Aorta (tissue), 5 donors: ENCODE results near the gene DAZ4. TPM values are rescaled to one million over a fixed set of nuclear protein-coding genes. Genes with fewer than 3 reads are reported as not detected.
"Not testable (repeated sequence)": the region's sequence is repeated elsewhere in the genome, so short reads cannot be mapped to it uniquely, and the experiment has no call there.

Experiments
- ATAC-seq: fragments of 200-7000 bp; cut with Tn5 transposase; one replicate; pipeline ENCODE4 v1.9.1; 2022; ENCODE audit warnings: moderate library complexity; ENCODE audit not compliant: low FRiP score
- DNase-seq, 2 donors: peaks; one replicate each; pipeline ENCODE4 v3.0.0-alpha.2; 2020
- H3K27ac ChIP-seq, 2 donors: one replicate each; pipeline ENCODE4 v1.5.1; 2013; ENCODE audit warnings: low read length in 2 of 2, mild to moderate bottlenecking in 2 of 2, moderate library complexity in 2 of 2, control low read depth in 1 of 2, inconsistent platforms in 1 of 2, low read depth in 1 of 2
- H3K27me3 ChIP-seq, 2 donors: one replicate each; pipeline ENCODE4 v1.6.1; 2013; ENCODE audit warnings: control low read depth in 1 of 2, low read length in 1 of 2, mild to moderate bottlenecking in 1 of 2, moderate library complexity in 1 of 2; ENCODE audit not compliant: insufficient read depth in 2 of 2, control insufficient read depth in 1 of 2
- H3K36me3 ChIP-seq, 2 donors: one replicate each; pipeline ENCODE4 v1.6.1; 2013; ENCODE audit warnings: control low read depth in 1 of 2, low read length in 1 of 2, mild to moderate bottlenecking in 1 of 2; ENCODE audit not compliant: insufficient read depth in 2 of 2, control insufficient read depth in 1 of 2
- H3K4me1 ChIP-seq, 2 donors: one replicate each; pipeline ENCODE4 v1.6.1; 2013; ENCODE audit warnings: low read length in 2 of 2, control low read depth in 1 of 2, mild to moderate bottlenecking in 1 of 2, moderate library complexity in 1 of 2; ENCODE audit not compliant: insufficient read depth in 2 of 2, control insufficient read depth in 1 of 2
- H3K4me3 ChIP-seq, 2 donors: one replicate each; pipeline ENCODE4 v1.5.1; 2013; ENCODE audit warnings: low read length in 2 of 2, control low read depth in 1 of 2, mild to moderate bottlenecking in 1 of 2
- H3K9me3 ChIP-seq: one replicate; pipeline ENCODE4 v1.6.1; 2013; ENCODE audit warnings: mild to moderate bottlenecking, low read length; ENCODE audit not compliant: control insufficient read depth
- WGBS, 2 donors: extraction: QIAGEN DNeasy Blood & Tissue Kit; methylation state at CpG; one replicate each; pipeline ENCODE4 v1.1.7; 2013; 5-methylcytosine and 5-hydroxymethylcytosine counted together
- intact Hi-C, 2 donors: fragments of 100-400 bp; cut with DNase I; formaldehyde crosslinking; loops; one replicate each; pipeline versions ENCODE4 v1.14.2 to v1.15.0; 2022
- long read RNA-seq, 2 donors: library from polyadenylated mRNA; unstranded; transcript quantifications; one replicate each; pipeline ENCODE4 v2.0.0, GENCODE V29; 2020 to 2021
- polyA plus RNA-seq, 2 donors: library from polyadenylated mRNA; stranded (reverse); fragments of 200-250 nt; gene quantifications; one replicate each; pipeline ENCODE4 v1.2.3, GENCODE V29; 2013
- total RNA-seq, 2 donors: library from RNA; stranded (reverse); fragmentation: NEBNext Ultra II Directional; extraction: Animal tissue kit (Norgen Biotek cat#: 25700); gene quantifications; one replicate each; pipeline ENCODE4 v1.2.1, GENCODE V29; 2021
- donor health status: healthy with polysubstance abuse.
- donor health status: Bipolar disorder and iron deficiency.
- donor health status: DM: no; HTN: no; CAD: no.
- donor health status: DM: no; HTN: no; CAD: no.
- donor health status: DM: yes; HTN: yes; CAD: no.

Gene DAZ4, protein sequence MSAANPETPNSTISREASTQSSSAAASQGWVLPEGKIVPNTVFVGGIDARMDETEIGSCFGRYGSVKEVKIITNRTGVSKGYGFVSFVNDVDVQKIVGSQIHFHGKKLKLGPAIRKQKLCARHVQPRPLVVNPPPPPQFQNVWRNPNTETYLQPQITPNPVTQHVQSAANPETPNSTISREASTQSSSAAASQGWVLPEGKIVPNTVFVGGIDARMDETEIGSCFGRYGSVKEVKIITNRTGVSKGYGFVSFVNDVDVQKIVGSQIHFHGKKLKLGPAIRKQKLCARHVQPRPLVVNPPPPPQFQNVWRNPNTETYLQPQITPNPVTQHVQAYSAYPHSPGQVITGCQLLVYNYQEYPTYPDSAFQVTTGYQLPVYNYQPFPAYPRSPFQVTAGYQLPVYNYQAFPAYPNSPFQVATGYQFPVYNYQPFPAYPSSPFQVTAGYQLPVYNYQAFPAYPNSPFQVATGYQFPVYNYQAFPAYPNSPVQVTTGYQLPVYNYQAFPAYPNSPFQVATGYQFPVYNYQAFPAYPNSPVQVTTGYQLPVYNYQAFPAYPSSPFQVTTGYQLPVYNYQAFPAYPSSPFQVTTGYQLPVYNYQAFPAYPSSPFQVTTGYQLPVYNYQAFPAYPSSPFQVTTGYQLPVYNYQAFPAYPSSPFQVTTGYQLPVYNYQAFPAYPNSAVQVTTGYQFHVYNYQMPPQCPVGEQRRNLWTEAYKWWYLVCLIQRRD
- total RNA-seq (not detected), polyA plus RNA-seq (not detected)
- long read RNA-seq, donor 1: 0 reads
- long read RNA-seq, donor 2: 0 reads

DNA sequence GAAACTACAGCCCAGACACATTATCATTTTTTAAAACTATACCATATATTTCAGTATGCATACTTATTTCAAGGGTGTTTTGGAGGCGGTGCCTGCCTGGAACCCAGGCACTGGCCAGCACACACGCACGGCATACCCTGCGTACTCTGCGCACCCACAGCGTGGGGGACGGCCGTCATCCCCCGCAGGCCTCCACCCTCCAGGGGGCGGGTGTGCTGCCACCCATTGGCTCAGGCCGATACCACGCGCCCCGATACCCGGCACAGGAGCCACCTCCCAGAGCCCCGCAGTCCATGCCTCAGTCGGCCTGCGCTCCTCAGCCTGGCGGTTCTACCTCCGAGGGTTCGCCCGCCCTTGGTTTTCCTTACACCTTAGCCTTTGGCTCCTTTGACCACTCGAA lies at the start of gene DAZ4:
TSS of gene DAZ4 (plus strand) at position 301 of the 400 bp plus-strand sequence. CDS start 208 bp downstream, outside the sequence.
- 97% methylated on average over 10 of the region's 23 CpGs; no CpG with 5 or more reads in 1 of the 2 donors for WGBS, 2 donors

DNA sequence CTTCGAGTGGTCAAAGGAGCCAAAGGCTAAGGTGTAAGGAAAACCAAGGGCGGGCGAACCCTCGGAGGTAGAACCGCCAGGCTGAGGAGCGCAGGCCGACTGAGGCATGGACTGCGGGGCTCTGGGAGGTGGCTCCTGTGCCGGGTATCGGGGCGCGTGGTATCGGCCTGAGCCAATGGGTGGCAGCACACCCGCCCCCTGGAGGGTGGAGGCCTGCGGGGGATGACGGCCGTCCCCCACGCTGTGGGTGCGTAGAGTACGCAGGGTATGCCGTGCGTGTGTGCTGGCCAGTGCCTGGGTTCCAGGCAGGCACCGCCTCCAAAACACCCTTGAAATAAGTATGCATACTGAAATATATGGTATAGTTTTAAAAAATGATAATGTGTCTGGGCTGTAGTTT lies 20.4 kb upstream of the DAZ4 start, which contains the start of gene DAZ3:
TSS of gene DAZ3 (minus strand) at position 101 of the 400 bp plus-strand sequence. CDS start 208 bp downstream, outside the sequence.
- no CpG with 5 or more reads among the region's 23 CpGs for WGBS, 2 donors
- H3K4me3 ChIP-seq, intact Hi-C loops: not testable (repeated sequence)

More for the DNA sequence above, at the start of gene DAZ4:
- H3K27me3 ChIP-seq, H3K9me3 ChIP-seq, H3K36me3 ChIP-seq, intact Hi-C loops, ATAC-seq, H3K27ac ChIP-seq, H3K4me3 ChIP-seq, DNase-seq, H3K4me1 ChIP-seq: not testable (repeated sequence)

DNA sequence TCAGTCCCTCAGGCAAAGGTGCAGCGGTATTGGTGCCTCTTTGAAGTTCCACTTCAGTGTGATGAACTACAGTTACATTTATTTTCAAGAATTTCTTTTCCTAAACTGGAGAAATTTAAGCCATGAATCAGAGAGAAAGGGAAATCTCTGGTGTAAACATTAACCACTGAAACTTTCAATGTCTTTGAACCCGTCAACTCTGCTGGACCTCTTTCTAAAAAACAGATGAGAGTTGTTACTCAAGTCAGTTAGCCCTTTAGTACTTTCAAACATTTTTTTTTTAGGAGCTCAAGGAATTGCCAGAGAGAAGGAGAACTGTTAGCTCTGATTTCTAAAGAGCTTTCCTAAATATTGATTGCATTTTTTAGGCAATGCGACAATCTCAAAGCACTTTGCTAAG lies 11.9 kb upstream of the DAZ4 start:
- WGBS, 2 donors: no CpG with 5 or more reads among the region's 3 CpGs
- ATAC-seq, H3K36me3 ChIP-seq, DNase-seq, H3K4me1 ChIP-seq, H3K9me3 ChIP-seq, H3K27me3 ChIP-seq, intact Hi-C loops, H3K27ac ChIP-seq, H3K4me3 ChIP-seq: not testable (repeated sequence)

More for the DNA sequence above, 20.4 kb upstream of the DAZ4 start, which contains the start of gene DAZ3:
- H3K27me3 ChIP-seq, ATAC-seq, H3K27ac ChIP-seq, DNase-seq, H3K36me3 ChIP-seq, H3K9me3 ChIP-seq, H3K4me1 ChIP-seq: not testable (repeated sequence)

DNA sequence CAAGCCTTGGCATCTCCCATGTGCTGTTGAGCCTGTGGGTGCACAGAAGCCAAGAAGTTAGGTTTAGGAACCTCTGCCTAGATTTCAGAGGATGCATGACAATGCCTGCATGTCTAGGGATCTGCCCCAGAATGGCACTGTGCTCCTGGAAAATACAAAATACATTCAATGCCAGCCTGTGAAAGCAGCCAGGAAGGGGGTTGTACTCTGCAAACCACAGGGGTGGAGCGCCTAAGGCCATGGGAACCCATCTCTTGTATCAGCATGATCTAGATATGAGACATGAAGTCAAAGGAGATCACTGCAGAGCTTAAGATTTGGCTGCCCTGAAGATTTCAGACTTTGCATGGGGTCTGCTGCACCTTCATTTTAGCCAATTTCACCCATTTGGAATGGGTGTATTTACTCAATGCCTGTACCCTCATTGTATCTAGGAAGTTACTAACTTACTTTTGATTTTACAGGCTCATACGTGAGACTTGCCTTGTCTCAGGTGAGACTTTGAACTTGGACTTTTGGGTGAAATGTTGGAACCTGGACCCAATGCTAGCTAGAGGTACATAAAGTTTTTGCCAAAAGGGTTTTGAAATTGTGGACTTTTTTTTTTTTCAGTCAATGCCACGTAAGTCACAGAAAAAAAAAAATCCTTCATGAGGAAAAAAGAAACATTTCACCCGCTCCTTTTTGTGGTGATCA lies 9.4 kb upstream of the DAZ4 start:
- H3K4me3 ChIP-seq, H3K27ac ChIP-seq, DNase-seq, H3K27me3 ChIP-seq, H3K4me1 ChIP-seq, intact Hi-C loops, ATAC-seq, H3K36me3 ChIP-seq, H3K9me3 ChIP-seq: not testable (repeated sequence)
- 28% methylated on average over 1 of the region's 4 CpGs; no CpG with 5 or more reads in 1 of the 2 donors for WGBS, 2 donors

DNA sequence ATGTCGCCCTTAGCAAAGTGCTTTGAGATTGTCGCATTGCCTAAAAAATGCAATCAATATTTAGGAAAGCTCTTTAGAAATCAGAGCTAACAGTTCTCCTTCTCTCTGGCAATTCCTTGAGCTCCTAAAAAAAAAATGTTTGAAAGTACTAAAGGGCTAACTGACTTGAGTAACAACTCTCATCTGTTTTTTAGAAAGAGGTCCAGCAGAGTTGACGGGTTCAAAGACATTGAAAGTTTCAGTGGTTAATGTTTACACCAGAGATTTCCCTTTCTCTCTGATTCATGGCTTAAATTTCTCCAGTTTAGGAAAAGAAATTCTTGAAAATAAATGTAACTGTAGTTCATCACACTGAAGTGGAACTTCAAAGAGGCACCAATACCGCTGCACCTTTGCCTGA lies 8.7 kb upstream of the DAZ4 start:
- DNase-seq, ATAC-seq, H3K27me3 ChIP-seq, H3K9me3 ChIP-seq, H3K27ac ChIP-seq, intact Hi-C loops, H3K4me3 ChIP-seq, H3K4me1 ChIP-seq, H3K36me3 ChIP-seq: not testable (repeated sequence)
- WGBS, 2 donors: no CpG with 5 or more reads among the region's 4 CpGs

Other genes with a start within 250 kb of the DAZ4 start
- gene BPY2B, start 215.9 kb upstream of the DAZ4 start, total RNA-seq: not detected
- not detected for gene BPY2B, start 215.9 kb upstream of the DAZ4 start, polyA plus RNA-seq
- not detected for gene DAZ3, start 20.5 kb upstream of the DAZ4 start, total RNA-seq
- gene DAZ3, start 20.5 kb upstream of the DAZ4 start, polyA plus RNA-seq: not detected
- not detected for gene BPY2C, start 218.2 kb downstream of the DAZ4 start, total RNA-seq
- not detected for gene BPY2C, start 218.2 kb downstream of the DAZ4 start, polyA plus RNA-seq